Melanocyte of skin (primary cell): ENCODE data around the gene HS6ST2. TPM values are rescaled to one million over a fixed set of nuclear protein-coding genes. Genes with fewer than 3 reads are reported as not detected.

Experiments
- small RNA-seq, 2 donors: library from RNA; depleted of rRNA; stranded (forward); fragments of <200 nt; gene quantifications; one replicate each; pipeline ENCODE3, GENCODE V24; 2012
- total RNA-seq, 2 donors: library from RNA; depleted of rRNA; stranded (reverse); fragments of >200 nt; gene quantifications; 2 replicates each; pipeline ENCODE4 v1.2.3, GENCODE V29; 2012

The HS6ST2 gene
- total RNA-seq, result under 1 TPM; under 0.01 to 0.33 TPM

GRCh38 chrX:132958091-132958703 lies at the start of gene HS6ST2:
HS6ST2 (minus strand) TSS chrX:132958629.

Small RNA genes lying within 50 kb of the gene (small RNA-seq; reads per million reads assigned to genes)
- gene RNU6-98P (0.23 to 0.26 reads per million in 2 donors), gene Z82205.1 (0 reads per million in 2 donors)

Other genes with a start within 250 kb of the HS6ST2 start
- not detected for gene USP26, start 138.5 kb upstream of the HS6ST2 start, total RNA-seq